Stomach (tissue), 4 donors: ENCODE results near the gene ASIC5.

Experiments used
- CTCF ChIP-seq, 7 experiments: fragments of 450-650 bp in 4 of 7; fragments of 200-600 bp in 3 of 7; sonication (generic) in 3 of 7; IDR thresholded peaks; one replicate each; pipeline ENCODE4 v1.5.1; 2016 to 2019; ENCODE audit warnings: antibody characterized with exemption in 7 of 7, control low read depth in 2 of 7, mild to moderate bottlenecking in 1 of 7
- EP300 ChIP-seq: sonication (generic); formaldehyde crosslinking; IDR thresholded peaks from one replicate; pipeline ENCODE4 v1.6.1; 2017; ENCODE audit warnings: antibody characterized with exemption
- POLR2A ChIP-seq, 4 donors: fragments of 450-650 bp; IDR thresholded peaks; one replicate each; pipeline ENCODE4 v1.6.1; 2016; ENCODE audit warnings: antibody characterized with exemption in 4 of 4, control low read depth in 2 of 4, mild to moderate bottlenecking in 1 of 4, moderate library complexity in 1 of 4
- POLR2AphosphoS5 ChIP-seq, 3 donors: sonication (generic); formaldehyde crosslinking; IDR thresholded peaks; one replicate each; pipeline ENCODE4 v1.6.1; 2016; ENCODE audit warnings: antibody characterized with exemption in 3 of 3

- TF ChIP-seq CTCF (IDR thresholded peaks at IDR 0.05) (no peak), POLR2A (IDR thresholded peaks at IDR 0.05) (no peak), POLR2AphosphoS5 (IDR thresholded peaks at IDR 0.05) (no peak), EP300 (no peak)
These were observed 19.6 kb upstream of the ASIC5 start for GRCh38 chr4:155885666-155886065.
